HG03520 (cell line): Measurements from ENCODE around the gene RWDD4.
"Not testable (repeated sequence)": the region's sequence is repeated elsewhere in the genome, so short reads cannot be mapped to it uniquely, and the experiment has no call there.

Experiments used
- ATAC-seq: cut with Tn5 transposase; IDR thresholded peaks from one replicate; pipeline ENCODE4 v1.9.1; 2021; ENCODE audit warnings: mild to moderate bottlenecking, moderate library complexity; ENCODE audit not compliant: unreplicated experiment

Gene RWDD4

DNA sequence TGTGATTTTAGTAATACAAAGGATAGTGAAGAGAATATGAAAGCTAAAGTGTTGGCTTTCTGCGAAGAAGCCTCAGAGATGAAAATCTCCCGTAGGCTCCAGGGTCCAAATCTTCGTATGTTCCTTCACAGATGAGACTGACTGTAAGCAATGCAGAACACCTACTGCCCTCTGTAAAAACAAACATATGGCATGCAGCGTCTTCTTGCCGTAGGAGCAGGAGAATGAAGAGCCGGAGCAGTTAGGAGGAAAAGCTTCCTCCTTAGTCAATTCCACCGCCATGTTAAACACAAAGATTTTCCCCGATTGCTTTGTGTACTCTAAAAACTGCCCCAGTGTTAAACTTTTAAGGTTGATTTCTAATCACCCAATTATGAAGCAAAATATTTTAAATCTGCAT, 22.5 kb downstream of the RWDD4 start:
- ATAC-seq, result no peak

DNA sequence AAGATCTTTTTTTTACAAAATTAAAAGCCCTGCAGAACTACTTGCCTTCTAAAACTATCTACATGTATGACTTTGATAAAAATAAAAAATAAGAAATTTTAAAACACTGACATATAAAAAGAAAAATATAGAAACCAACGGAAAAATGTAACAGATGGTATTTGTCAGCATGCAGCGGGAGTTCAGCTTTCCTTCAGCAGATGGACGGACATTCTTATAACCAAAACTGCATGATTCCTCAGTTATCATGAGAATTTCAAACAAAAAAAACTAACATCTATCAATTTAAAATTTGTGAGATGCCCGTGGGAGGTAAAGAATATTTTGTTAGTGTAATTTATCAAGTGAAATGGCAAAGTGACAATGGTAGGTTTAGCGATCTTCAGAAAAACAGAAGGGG, 23.2 kb downstream of the RWDD4 start:
- no peak for ATAC-seq

DNA sequence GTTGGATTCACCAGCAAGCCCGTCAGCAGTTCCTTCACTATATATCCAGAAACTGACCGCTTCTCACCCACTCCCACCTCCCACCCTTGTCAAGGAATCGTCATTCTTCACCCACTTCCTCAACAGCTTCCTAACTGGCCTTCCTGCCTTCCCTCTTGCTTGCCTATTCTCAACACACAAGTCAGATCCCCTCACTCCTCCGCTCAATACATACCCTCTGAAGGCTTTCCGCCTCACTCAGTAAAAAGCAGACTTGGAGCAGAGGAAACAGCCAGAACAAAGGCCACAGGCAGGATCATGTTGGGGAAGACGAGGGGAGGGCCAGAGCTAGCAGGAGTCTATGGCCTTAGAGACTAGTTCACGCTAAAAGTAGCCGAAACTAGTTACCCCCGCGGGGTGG, 23.7 kb downstream of the RWDD4 start:
- ATAC-seq, result no peak

DNA sequence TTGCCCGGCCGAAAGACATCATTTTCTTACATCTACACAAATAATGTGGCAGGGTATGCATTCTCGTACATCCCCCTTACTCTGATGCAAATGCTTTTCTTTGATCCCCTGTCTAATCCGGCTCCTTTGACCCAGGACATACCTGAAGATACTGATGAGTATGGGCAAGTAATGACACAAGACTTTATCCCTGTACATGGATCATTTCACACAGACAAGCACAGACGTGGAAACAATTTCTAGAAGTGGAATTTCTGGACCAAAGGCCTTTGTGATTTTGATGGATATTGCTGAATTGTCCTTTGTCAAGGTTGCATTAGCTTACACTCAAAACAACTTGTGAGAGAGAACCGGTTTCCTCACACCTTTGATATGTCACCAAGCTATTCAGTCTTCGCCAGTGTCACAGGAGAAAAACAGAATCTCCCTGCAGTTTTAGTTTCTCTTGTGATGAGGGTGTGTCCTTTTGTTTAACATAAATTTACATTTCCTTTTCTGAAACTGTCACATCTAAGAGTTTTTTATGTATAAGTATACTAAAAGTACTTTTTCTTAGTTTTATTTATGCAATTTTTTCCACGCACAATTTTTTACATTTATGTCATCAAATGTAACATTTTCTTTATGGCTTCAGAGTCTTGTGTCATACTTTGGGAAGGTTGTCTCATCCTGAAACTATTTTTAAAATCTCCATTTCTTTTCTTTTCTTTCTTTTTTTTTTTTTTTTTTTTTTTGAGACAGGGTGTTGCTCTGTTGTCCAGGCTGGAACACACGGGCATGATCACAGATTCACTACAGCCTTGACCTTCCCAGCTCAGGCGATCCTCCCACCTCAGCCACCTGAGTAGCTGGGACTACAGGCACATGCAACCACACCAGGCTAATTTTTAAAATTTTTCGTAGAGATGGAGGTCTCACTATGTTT, 25.2 kb downstream of the RWDD4 start:
- ATAC-seq, result no peak

DNA sequence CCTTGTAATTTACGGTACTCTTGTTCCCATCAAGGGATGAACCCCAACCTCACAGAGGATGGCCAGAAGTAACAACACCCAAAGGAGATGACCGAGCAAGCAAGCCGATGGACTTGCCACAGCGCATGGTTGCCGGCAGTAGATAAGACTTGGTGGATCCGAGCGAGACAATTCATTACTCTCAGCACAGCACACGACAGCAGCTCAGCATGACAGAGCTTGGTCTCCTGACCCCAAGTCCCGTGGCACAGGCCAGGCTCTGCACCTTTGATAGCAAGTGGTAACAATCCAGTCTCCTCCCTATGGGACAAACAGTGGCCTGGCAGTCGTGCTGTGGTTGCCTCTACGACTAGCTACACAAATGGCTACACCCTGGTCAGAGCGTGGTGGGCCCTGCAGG, 26.3 kb downstream of the RWDD4 start:
- ATAC-seq, result no peak

DNA sequence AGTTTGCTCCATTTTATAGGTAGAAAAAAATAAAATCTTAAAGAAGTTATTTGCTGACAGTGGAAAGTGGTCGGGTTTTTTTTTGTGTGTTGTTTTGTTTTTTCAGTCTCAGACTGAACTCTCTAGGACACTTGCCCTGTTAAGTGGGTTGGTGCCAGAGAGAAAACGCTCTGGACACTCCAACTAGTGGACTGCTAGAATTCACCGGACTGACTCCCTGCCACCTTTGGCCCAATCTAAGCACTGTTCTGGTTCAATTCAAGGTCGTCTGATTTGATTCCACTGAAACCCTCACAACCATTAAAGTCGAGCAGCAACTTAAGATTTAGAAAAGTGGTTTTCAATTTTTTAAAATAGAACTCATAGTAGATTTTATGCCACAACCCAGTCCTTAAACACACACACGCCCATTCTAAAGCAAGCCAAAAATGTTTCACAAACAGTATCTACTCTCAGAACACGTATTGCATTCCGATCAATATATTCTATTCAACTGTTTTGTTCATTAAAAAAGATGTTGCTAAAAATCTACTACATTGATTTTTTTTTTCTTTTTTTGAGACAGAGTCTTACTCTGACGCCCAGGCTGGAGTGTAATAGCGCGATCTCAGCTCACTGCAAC, 27.3 kb downstream of the RWDD4 start:
- ATAC-seq, result no peak

DNA sequence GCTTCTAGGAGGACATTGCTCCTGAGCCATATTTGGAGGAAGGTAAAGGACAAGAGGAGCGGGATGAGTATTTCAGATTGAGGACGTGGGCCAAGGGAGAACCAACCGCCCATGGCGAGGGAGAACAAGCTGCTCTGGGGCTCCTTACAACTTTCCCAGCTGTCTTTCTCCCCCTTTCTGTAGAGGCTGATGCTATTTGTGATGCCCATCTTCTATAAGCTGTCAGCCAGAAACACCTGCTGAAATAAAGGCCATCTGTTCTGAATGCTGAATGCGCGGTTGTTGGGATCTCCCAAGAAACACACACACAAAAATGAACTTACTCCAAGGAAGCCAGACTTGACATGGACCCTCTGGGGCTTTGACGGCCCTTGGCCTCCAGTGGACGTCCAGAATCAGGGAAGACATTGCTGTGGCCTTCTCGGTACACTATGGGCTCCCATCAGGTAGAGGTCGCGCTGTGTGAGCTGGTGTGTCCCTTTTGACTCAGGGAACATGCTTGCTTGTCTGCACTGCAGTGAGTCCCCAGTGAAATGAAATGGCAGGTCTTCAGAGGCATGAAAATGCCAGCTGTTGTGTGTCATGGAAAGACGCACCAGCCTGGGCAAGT, 30.9 kb downstream of the RWDD4 start:
- ATAC-seq, result no peak

DNA sequence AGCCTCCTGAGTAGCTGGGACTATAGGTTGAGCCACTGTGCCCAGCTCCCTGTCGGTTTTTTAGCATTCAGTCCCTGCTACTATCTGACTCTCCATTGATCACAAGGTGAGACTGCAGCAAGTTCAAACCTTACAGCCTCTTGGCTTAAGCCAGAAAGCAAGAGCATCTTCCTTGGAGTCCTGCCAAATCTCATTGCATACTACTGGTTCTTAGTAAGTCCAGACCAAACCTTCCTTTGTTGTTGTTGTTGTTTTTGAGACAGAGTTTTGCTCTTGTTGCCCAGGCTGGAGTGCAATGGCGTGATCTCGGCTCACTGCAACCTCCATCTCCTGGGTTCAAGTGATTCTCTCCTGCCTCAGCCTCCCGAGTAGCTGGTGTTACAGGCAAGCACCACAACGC, 31.7 kb downstream of the RWDD4 start:
- ATAC-seq, result not testable (repeated sequence)

DNA sequence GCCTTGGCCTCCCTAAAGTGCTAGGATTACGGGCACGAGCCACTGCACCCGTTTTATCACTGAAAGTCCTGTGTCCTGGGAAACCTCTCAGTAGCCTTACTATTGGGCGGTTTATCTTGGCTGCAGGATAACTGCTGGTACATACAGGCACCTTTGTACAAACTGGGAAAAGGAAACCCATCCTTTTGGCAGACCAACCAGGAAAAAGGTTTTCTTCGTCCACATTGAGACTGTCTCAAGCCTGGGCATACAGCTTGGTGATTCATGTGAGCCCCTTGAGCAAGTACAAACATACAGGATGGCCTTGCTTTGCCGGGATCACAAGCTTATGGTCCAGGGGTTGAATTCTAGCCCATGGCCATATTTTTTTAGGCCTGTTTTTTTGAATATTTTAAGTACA, 32.8 kb downstream of the RWDD4 start:
- no peak for ATAC-seq

DNA sequence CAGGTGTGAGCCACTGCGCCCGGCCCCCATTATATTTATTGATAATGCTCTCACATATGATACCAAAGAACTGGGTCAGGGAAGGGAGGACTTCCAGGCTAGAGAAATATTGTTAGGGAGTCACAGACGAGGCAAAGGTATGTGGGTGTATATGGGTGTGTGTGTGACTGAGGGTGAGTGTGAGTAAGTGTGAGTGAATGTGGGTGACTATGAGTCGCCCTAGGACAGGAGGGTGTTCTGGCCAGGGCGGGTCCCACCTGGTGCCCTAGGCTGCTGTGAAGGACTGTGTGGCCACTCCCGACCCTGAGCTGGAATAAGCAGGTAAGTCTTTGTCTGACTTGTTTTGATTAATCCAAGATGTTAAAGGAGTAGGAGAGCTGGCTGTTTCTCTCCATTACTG, 34.4 kb downstream of the RWDD4 start:
- no peak for ATAC-seq

DNA sequence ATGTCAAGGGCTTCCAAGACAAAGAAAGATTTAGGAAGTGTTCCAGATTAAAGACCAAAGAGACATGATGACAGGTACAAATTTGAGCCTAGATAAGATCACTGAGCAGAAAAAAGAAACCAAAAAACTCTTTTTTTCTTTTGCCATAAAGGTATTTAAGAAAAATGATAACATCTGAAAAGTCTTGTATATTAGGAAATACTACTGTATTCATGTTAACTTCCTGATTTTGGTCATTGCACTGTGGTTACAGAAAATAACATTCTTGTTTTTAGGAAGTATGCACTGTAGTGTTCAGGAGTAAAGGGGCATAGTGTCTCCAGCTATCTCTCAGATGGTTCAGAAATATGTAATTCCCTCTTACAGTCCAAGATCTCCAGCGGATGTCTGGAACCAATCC, 37.1 kb downstream of the RWDD4 start:
- ATAC-seq, result no peak

DNA sequence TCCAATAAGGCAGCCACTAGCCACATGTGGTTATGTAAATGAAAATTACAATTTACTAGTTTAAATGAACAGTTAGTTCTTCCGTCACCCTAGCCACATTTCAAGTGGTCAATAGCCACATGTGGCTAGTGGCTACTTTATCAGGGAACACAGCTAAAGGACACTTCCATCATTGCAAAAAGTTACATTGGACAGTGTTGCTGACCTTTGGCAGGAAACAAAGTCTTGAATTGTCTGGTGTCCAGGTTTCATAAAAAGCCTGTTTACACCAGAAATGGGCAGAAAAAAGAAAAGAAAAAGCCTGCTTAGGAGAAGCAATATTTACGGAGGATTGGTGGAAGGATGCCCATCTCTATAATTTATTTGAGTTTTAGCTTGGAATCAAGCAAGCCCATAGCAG, 38.6 kb downstream of the RWDD4 start:
- no peak for ATAC-seq

DNA sequence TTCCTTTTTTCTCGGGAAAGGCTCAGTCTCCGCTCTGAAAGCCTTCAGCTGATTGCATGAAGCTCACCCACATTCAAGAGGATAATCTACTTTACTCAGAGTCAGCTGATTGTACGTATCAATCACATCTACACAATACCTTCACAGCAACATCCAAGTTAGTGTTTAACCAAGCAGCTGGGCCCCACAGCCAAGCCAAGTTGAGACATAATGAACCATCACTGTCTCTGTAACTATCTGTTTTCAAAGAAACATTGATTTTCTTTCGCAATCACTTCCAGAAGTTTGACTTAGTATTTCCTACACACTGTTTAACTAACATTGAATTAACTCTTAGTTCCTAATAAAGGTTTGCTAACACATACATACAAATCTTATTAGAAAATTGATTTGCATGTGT, 40.3 kb downstream of the RWDD4 start:
- no peak for ATAC-seq

DNA sequence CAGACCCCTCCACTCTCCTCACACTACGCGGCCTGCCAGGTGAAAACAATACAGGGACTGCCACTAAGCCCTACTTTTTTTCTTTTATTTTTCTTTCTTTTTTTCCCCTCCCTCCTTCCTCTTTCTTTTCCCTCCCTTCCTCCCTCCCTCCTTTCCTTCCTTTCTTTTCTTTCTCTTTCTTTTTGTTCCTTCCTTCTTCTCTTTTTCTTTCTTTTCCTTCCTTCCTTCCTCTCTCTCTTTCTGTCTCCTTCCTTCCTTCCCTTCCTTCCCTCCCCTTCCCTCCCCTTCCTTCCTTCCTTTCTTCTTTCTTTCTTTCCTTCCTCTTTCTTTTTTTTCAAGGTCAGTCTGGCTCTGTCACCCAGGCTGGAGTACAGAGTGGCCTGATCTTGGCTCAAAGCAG, 41.9 kb downstream of the RWDD4 start:
- ATAC-seq, result no peak

DNA sequence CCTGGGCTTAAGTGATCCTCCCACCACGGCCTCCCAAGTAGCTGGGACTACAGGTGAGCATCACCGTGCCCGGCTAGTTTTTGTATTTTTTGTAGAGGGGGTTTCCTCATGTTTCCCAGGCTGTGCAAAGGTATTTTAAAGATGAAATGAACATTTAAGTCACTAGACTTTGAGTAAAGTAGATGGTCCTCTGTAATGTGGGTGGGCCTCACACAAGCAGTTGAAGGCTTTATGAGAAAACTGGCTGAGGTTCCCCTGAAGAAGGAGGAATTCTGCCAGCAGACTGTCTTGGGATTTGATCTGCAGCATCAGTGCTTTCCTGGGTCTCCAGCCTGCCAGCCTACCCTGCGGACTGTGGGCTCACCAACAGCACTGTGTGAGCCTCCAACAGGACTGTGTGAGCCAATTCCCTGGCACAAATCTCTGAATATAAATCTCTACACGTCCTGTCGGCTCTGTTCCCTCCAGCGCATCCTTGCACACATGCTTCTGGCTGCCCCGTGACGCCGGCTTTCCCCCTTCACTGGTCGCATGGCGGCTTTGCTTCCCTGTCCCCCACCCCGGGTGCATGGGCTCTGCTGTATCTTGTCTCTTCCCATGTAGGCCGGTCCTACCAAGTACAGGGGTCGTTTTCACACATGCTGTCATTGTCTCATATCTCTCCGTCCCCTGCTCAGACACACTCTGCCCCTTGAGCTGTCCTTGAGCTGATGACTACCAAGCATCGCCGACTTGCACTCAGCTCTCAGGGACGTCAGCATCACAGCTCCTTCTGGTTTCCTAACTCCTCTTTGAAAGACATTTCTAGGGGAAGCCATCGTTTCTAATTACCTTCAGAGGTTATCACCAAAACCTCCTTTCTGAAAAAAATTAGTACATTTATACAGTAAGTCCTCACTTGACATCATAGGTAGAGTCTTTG, 46.4 kb downstream of the RWDD4 start:
- ATAC-seq, result no peak

DNA sequence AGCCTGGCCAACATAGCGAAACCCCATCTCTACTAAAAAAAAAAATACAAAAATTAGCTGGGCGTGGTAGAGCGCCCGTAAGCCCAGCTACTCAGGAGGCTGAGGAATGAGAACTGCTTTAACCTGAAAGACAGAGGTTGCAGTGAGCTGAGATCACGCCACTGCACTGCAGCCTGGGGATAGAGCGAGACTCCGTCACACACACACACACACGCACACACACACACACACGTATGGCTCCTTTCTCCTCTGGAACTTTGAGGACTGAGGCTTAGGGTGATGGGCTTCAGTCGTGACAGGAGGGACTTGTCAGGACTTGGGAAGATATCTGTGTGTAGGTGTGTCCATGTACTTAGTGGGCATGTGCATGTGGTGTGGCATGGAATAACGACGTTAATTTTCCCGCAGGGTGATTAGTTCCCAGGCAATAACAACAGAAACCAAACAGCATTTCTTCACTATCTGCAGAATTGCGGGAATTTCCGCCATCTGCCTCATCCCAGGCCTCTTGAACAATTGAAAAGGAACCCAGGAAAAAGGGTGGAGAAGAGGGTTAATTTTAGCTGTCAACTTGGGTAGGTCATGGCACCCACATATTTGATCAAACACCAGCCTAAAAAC, 47.7 kb downstream of the RWDD4 start:
- no peak for ATAC-seq

DNA sequence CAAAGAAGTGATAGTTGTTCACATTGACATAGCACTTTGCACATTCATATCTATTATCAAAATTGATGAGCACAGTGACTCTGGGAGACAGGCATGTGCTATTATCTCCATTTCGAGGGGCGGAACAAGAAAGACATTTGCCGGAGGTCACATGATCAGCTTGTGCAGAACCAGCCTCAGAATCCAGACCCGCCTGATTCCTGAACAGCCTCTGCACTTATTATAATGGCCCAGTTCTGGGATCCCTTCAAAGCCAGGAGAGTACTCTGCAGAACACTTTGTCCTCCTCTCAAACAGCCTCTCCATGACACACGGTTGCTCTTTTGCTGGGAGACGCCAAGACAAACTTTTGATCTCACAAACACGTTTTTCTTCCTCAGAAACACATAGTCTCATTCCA, 48.4 kb downstream of the RWDD4 start:
- no peak for ATAC-seq

DNA sequence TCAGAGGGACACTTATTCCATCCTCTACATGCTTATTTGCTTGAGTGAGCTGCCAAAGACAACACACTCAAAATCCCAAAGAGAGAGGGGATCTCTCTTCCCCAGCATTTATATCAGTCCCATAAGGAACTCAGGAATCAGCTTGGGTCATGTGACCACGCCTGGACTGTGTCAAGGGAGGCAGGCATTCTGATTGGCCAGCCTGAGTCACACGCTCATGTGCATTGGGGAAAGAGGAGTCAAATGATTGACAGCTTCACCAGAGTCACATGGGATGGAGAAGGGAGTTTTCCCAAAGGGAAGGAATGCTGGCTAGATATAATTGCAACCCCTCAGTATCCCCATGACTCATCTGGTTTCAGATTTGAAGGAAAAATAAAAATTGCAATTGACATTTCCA, 49.0 kb downstream of the RWDD4 start:
- ATAC-seq, result no peak

DNA sequence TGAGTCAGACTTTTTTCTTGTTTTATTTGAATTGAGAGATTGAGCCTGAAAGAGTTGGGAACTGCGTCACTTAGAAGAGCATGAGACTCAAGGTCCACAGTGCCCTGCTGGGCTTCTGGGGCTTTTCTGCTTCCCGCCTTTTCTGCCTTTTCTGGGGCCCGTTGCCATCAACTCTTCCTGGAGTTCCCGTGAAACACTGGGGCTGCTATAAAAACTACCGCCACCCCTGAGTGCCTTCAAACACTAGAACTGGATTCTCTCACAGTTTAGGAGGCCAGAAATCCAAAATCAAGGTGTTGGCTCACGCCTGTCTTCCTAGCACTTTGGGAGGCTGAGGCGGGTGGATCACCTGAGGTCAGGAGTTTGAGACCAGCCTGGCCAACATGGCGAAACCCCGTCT, 49.8 kb downstream of the RWDD4 start:
- ATAC-seq, result no peak

DNA sequence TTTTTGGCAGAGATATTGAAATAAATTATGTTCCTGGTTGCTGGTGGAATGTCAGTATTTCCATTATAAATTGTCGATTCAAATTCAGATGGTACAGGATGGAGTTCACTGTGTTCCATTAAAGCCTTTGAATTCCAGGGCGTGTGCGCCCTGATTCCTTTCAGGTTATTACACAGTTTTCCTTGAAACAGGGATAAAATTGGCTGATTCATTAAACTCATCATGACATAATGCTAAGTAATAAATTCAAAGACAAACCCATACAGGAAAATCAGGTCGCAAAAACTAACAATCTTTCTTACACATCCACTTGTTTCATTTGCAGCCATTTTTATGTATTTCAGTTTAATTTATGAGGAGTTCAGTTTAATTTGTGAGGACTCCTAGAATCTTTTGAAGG, 51.1 kb downstream of the RWDD4 start:
- ATAC-seq, result no peak

DNA sequence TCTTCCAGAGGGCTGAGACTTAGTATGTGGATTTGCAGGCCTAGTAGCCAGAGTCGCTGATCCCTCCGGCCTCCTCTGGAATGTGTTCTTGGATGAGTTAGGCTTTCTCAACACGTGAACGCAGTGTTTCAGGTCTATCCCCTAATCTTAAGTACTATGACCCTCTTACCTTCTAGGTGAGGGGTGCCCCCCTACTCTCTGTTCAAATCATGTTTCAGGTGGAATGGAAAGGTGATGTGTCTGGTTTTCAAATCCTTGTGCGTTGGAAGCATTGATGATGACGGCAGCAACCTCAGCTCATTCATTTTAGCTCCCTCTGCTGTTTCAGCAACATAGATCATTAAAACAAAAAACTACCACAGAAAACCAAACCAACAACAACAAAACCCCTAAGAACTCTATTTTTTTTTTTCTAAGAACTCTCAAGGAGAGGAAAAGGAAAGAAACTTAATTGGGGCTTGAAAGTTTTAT, 56.4 kb downstream of the RWDD4 start:
- ATAC-seq, result no peak
